Amniotic epithelial cell (primary cell): ENCODE results near the gene DOCK4.
A peak's percentile ranks its signal among the peaks of the same experiment; 100 is the strongest.

Experiments used
- DNase-seq: peaks from one replicate; pipeline ENCODE4 v3.0.0-alpha.2; 2010; ENCODE audit warnings: low read depth

DOCK4 gene

DNA sequence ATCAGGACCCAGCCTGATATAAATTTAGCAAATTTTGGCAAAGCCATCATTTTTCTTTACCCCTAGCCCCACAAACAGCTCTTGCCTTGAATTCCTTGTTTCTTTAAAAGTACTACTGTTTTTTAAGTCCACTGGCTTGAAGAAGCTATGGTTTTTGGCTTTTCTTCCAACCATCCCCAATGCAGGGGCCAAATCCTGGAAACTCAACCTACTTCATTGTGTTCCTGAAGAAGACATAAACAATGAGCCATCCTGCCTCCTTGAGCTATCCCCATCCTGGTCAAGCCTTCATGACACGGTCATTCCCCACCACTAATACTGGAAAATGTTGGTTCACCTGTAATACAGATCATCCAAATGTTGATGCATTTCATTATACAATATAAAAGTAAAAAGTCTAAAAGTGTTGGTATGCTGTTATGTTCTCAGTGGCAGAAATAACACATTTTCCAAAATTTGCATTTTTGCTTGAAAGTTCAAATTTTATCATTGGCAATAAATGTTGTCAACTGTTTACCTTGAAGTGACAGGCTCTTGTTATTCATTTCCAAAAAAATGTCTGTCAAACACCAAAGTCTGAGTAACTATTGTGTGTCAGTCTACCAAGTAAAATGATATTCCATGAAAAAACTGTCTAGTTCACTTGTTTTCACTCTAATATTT lies 92.2 kb downstream of the DOCK4 start:
- DNase-seq, result no peak

DNA sequence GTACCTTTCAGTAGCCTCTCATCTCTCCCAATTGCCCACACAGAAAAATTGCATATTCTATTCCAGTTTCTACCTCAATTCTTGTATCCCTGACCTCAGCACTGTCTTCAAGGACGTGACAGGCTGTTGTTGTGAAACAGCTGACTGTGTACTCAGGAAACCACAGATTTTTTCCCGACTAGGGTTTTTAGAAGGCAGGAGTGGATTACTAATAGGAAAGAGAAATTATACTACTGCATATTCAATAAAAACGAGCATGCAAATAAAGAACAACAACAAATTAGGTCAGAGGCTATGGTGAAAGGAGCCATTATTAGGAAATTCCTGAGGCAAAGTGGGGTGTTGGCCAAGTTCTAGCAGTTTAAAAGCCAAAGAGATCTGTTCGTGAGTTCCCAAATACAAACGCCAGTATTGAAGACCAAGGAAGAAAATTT lies 93.4 kb downstream of the DOCK4 start:
- DNase-seq, result peak; percentile 84

DNA sequence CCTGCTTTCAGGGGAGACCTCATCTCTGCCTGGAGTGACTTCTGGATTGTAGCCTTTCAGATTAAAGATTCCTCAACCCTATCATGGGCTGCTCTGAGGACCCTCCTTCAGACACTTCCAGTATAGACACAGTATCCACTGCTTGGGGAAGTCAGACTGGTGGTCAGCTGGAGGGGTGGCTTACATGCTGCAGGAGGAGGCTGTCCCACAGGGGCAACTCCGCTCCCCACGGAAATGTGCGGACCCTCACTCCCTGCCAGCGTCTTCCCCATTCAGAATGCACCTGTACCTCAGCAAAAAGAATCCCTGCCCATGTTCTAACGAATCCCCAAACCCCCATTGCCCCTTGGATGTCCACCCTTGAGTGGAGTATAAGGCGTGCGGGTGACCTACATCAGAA lies 95.5 kb downstream of the DOCK4 start:
- no peak for DNase-seq

DNA sequence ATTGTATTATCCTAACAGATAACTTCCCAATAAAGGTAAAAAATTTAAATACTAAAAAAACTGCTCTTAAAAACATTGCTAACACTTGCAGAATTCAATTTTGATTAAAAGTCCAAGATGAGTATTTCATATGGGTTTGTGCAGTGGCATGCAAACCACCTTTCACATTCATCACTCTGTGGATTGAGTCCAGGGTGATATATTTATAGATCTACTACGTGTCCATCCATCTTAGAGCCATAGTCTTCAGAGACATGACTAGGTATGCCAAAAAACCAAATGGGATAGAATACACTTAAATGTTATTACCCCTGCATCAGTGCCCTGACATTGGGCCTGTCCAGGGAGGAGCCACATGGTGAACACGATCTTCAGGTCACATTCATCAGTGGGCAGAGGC lies 96.0 kb downstream of the DOCK4 start:
- DNase-seq, result no peak

DNA sequence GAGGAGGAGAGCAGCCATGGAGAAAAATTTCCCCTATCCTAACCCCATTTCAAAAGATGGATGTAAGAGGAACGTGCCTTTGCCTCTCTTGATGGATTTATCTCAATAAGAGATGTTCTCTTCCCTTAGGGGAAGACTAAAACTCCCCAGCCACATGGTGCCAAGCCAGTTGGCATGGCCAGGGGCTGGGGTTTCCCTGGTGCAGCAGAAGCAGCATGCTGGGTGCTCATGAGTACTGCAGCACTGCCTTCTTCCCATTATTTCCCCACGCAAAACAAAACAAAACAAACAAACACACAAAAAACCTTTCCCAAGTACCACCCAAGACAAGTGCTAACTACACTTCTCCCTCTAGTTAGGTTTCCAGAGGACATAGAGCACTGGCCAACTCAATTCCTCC lies 97.2 kb downstream of the DOCK4 start:
- DNase-seq, result no peak

DNA sequence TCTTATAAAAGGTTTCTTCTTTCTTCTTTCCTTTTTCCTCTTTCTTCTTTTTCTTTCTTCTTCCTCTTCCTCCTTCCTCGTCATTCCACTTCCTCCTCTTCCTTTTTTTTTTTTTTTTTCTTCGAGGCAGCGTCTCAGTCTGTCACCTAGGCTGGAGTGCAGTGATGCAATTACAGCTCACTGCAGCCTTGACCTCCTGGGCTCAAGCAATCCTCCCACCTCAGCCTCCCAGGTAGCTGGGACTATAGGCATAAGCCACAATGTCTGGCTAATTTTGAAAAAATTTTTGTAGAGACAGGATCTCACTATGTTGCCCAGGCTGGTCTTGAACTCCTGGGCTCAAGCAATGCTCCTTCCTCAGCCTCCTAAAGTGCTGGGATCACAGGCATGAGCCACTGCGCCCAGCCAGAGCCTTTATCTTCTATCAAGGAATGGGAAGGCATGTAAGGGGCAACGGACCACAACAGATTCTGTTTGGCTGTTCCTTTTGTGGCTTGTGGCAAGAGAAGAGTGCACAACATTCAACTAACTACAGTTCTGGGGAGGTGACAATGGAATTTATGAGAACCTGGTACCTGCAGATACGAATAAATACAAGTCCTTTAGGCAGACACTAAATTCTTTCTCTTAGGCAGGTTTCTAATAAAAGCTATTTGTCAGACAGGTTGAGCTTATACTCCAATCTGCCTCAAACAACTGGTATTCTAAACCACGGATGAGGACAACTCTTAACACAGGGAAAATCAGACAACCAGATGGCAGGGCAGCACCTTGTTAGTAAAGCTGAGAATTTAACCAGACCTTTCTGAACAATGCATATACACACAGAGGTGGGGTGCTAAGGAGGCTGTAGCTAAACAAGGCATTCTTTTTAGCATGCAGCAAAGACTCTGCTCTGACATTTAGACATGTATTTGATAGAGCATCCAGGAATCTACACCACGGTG lies 100.3 kb downstream of the DOCK4 start:
- DNase-seq, result no peak

DNA sequence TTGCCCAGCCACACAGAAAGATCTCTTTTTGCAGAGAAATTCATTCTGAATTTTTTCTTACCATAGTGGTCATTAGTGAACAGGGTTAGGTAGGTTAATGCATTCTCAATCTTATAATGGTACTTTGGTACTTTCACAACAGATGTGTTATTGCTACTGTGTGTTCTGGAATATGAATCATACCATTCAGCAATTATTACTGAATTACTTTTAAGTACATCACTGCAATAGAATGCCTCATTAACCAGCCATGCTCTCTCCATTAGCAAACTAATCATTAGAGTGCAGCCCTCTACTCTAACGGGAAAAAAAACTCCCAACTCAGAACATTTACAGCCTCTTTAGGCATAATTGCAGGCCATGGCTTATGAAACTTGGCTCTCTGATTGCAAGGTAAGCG lies 102.1 kb downstream of the DOCK4 start:
- peak; percentile 35 for DNase-seq

DNA sequence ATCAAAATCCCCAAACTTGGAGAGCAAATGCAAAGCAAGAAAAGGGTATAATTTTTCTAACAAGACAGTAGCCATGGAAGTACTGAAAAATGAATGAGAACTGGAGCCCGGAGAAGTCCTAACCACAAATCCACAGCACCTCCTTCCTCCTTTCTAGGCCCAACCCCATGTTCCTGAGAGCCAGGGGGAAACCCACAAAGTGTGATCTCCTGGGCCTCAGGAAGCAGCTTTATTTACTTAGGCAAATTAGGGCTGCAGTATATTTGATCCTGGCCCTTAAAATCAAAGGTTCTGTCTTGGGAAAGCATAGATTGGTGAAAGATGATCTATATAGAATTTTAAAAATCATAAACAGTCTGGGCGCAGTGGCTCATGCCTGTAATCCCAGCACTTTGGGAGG lies 103.0 kb downstream of the DOCK4 start:
- peak; percentile 56 for DNase-seq

DNA sequence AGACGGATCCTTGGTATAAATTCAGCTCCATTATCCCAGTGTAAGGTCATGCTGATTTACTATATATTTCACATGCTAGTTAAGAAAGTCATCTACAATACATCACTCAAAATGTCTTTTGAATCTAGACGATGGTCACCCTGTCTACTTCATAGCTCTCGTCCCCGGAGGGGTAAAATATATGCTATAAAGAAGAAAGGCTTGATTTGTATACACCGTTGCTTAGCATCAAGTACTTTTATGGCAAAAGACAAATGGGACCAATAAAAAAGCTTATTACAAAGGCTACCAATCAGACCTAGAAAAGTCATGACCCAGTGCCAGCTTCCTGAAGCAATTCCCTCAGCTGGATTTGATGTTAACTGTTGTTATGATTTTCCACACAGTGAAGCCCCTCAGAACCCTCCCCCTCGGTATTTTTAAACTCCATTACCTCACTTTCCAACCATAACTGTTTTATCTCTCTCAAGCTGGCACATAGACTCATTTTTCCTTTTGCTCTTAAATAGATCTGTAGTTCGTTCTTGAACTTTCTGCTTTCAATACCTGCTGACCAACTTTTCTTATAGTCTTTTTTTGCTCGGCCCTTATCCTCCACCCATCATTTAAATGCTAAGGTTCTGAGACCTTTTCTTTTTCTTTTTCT lies 104.9 kb downstream of the DOCK4 start:
- no peak for DNase-seq

DNA sequence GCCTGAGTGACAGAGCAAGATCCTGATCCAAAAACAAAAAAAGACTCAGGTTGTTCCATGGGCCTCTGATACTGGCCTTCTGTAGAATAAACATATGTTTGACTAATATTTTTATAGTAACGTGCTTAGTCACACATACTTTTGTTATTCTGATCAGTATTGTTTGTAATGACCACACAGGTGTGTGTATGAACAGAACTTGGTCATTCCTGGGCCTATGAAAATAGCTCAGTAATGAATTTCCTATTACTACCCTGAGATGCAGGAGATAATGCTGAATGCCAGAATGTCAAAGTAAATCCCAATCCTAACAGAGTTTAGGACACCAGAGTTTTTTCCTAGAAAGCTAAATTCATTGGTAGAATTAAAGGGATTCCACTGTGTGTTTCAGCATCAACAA lies 108.7 kb downstream of the DOCK4 start:
- no peak for DNase-seq

DNA sequence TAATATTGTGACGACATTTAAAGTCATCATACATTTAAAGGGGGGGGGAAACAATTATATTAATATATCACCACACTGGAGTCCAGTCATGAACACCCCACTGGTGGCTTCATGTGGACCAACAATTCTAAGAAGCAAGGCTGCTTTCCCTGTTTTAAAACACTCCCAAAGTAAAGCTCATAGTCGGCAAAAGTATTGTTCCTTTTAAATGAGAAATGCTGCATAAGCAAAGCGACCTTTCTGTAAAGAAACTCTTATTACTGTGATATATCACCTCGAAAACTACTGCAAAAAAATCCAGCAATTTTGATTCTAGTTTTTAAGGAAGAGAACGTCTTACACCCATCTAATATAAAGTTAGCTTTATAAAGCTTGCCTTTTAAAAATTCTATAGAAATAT lies 112.8 kb downstream of the DOCK4 start:
- no peak for DNase-seq

DNA sequence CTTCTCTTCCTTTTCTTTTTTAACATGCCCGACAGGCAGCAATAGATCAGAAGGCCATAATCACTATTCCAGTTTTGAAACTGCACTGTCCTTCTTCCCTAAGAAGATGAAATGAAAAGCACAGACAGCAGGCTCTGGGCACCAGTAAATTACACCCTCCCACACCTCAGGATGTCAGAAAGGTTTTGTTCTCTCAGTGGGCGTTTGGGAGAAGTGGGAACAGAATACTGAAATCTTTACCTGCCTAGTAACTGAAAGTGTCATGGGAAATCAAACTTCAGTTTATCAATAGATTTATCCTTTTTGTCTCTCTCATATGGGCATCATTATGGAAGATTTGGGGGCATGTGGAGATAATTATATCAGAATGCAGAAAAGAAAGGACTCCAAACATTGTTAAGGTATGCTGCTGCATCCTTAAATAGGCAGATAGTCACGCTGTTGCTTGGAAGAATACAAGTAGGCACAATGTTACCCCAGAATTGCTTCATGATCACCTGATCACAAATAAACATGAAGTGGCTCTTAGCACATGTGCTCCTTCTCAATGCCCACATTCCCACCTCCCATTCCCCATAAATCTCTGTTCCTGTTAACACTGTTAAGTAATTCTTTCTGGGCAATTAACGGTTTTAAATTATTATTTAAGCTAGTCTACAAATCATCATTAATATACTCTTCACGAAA lies 113.3 kb downstream of the DOCK4 start:
- DNase-seq, result no peak

DNA sequence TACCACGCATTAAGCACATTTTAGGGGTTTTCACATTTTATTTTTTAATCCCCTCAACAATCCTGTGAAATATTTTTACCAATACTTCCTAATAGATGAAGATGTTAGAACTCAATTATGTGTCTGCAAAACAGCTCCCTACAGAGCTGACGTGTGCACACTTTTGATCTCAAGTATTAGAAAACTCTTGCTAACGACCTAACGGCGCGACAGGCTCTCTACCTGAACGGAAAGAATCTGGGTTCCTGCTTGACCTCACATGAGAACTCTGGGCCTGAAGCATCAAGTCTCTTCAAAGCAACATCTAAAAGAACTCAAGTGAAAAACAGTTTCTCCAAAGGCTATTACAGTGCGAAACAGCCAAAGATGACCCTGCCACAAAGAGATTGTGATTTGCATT lies 113.9 kb downstream of the DOCK4 start:
- no peak for DNase-seq

DNA sequence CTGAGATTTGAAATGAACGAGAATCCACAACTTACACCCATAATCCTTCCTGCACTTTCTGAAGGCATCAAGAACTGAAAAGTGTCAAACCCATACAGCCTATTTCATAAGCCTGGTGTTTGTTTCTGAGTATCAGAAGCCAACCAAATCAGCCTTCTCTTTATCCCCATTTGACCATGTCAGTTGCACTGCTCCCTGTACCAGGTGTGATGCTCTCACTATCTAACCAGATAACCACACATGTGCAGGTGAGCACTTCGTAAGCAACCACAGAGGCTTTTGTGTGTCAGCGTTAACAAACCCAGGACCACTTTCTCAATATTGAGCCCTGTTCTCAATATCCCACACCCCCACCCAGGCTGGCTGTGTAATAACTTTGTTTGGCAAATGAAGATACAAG lies 114.4 kb downstream of the DOCK4 start:
- no peak for DNase-seq

DNA sequence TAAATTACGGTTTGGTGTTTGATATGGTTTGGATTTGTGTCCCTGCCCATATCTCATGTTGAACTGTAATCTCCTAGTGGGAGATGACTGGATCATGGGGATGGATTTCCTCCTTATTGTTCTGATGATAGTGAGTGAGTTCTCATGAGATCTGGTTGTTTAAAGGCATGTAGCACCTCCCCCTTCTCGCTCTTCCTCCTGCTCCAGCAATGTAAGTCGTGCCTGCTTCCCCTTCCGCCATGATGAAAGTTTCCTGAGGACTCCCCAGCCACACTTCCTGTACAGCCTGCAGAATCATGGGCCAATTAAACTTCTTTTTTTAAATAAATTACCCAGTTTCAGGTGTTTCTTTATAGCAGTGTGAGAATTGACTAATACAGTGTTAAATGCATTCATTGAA lies 116.6 kb downstream of the DOCK4 start:
- no peak for DNase-seq

DNA sequence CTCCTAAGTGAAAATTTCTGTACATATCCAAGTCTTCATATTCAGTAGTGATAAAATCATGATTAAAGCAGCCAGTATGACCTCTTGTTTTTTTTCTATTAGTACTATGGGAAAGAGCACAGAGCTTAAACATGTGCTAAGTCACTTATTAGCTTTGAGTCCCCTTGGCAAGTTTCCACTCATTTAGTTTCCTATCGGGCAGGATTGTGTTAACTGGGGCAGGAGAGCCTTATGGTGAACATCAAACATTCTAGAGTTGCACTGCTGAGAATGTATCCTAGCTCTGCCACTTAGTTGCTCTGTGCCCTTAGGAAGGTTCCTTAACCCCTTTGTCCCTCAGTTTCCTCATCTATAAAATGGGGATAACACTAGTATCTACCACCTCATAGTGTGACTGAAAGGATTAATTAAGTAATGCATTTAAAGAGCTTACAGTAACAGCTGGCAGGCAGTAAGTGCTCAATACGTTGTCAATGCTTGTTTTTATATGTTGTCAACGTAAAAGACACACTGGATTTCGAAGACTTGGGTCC lies 117.6 kb downstream of the DOCK4 start:
- no peak for DNase-seq

DNA sequence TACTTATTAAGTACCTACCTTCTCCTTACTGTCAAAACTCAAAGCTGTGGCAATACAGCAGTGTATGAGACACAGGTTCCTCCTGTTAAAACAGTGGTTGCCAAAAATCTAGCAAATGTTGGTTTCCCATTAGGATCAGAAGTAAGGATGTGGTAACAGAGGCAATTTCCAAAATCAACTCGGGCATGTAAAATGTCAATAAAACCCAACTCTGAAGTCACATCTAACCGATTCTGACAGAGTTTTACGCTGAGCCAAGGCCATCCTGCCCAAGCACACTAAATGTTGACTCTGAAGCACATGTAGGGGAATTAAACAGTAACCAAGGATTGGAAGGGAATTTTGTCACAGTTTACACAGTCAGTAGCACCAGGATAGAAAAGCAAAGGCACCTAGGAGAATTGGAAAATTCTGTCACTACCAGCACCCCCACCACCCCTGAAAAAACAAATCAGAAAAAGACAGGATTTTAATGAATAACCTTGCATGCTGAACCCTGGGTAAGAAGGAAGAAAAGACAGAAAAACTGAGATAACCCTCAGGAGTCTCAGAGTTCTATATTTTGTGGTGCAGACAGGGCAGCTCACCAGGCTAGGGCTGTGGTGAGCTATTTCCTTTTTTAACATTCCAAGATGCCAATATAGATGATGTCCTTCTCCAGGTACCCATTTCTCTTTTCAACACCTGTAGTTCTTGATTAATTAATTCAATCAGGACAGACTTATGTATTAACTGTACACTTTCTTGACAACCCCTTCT lies 119.5 kb downstream of the DOCK4 start:
- no peak for DNase-seq

DNA sequence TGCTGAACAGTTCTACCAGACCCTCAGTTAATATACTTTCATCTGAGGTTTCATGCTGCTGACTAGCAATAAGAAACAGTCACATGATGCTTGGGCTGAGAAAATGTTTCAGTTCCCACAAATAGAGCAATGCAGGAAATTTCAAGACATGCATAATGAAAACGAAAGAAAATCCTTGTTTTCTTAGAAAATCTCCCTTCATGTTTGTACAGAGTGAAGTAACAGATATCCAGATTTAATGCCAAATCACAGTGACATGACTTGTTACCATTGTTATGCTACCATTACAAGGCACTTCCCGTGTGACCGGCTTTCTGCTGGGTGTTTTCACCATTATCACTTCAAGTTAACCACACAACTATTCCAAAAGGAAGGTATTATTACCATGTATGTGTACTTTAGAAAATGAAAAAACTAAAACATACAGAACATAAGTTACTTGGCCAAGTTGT lies 121.7 kb downstream of the DOCK4 start:
- DNase-seq, result peak; percentile 35

DNA sequence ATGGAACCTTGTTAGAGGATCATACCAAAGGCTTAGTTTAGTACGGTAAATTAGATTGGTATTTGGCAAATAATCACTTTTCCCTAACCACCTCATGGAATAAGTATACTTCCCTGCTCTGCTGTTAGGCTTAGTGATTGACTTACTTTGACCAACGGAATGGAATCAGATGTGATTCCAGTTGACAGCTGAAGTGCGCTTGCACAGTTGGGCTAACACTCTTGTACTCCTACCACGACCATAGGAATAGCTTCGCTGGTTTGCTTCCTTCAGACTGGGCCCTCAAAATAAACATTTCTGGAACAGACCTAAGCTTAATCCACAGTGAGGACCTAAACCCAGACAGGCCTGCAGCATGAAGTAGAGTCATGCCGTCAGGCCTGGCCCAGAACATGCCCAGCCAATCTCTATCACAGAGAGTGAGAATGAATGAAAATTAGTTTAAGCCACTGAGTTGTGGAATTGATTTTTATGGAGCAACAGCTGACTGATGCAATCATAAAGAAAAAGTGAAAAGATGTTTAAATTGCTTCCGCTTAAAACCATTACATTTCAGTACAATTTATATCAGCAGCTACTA lies 122.3 kb downstream of the DOCK4 start:
- DNase-seq, result no peak

DNA sequence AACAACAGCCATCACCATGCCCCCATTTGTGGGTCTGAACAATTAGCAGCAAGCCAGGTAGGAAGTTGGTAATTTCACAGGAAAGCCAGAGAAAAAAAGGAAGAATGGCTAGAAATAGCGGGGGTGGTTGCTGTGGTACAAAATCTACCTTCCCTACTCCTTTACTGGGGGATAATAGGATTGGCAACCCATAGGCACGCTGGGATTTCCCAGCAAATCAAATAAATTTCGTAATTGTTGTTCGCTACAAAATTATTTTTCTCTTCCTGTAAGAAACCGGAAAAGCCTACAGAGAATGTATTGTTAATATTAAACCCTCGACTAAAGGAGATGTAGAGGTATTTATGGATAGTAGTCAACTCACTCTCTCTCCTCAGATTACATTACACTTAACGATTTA lies 123.9 kb downstream of the DOCK4 start:
- no peak for DNase-seq

DNA sequence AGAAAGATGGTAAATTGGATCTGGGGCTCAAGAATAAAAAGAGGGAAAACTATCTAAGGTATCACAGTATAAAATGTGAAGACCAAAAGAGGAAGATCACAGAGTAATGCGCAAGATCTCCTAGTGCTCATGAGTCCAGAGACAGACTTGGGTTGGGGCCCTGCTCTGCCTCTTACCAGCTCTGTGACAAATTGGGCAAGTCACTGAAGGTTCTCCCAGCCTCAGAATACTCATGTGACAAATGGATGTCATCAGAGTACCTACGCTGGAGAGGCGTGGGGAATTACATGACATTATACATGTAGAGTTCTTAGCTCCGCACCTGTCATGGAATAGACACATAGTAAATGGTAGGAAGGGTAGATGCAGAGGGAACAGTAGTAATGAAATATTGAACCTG lies 124.4 kb downstream of the DOCK4 start:
- no peak for DNase-seq
